Measurements from ENCODE around the gene SLC12A4. TPM values are rescaled to one million over a fixed set of nuclear protein-coding genes. Genes with fewer than 3 reads are reported as not detected.
"Not testable (repeated sequence)": the region's sequence is repeated elsewhere in the genome, so short reads cannot be mapped to it uniquely, and the experiment has no call there.

The SLC12A4 gene
- polyA plus RNA-seq, 2 of the 4 experiments (the other 2 are of a cell fraction), result 18.2 to 33.2 TPM

- ChIA-PET POLR2A (no interaction called here), CTCF (interaction anchor here (0.6 to 22.2 kb wide), 7 partner anchors 9 to 395 kb away, joined by 3 to 370 read pairs (median 8); partner anchors contain the start of genes EDC4 and NRN1L)
- DNase-seq (ENCODE audit: low read depth in 1 of 2, low spot score in 1 of 2), result no peak
- no peak overlapping the region for H3K4me2 ChIP-seq
- WGBS (ENCODE audit: missing lambda C conversion rate), result 76% methylated on average over 7 of the region's 7 CpGs
- FAIRE-seq, result no peak
- H3K4me3 ChIP-seq, result no peak overlapping the region
- H3K9me3 ChIP-seq, result no peaks in the 10 kb centered on the region
- peaks cover 16% of the 10 kb centered on the region for H3K4me1 ChIP-seq
- ATAC-seq, result no peak
- TF ChIP-seq REST (IDR thresholded peaks at IDR 0.05) (no peak), FOSL2 (IDR thresholded peaks at IDR 0.05) (no peak), FOSL2 (CRISPR knock-in tag; IDR thresholded peaks at IDR 0.05) (no peak), MYC (IDR thresholded peaks at IDR 0.05; ENCODE audit: borderline replicate concordance, low read length) (no peak), POLR2AphosphoS2 (conservative IDR thresholded peaks at IDR 0.05; ENCODE audit: low read length) (no peak), CBX2 (IDR thresholded peaks at IDR 0.05; ENCODE audit: borderline replicate concordance, low read depth) (no peak), ZNF302 (CRISPR knock-in tag; IDR thresholded peaks at IDR 0.05) (no peak), NFE2L2 (conservative IDR thresholded peaks at IDR 0.05; ENCODE audit: low read length) (no peak), HOXB5 (CRISPR knock-in tag; IDR thresholded peaks at IDR 0.05) (no peak)
- TF ChIP-seq, protein P1, sequence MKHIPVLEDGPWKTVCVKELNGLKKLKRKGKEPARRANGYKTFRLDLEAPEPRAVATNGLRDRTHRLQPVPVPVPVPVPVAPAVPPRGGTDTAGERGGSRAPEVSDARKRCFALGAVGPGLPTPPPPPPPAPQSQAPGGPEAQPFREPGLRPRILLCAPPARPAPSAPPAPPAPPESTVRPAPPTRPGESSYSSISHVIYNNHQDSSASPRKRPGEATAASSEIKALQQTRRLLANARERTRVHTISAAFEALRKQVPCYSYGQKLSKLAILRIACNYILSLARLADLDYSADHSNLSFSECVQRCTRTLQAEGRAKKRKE (CRISPR knock-in tag; IDR thresholded peaks at IDR 0.05; ENCODE audit: low read depth), result no peak
- no peak overlapping the region for H3K27ac ChIP-seq
These were observed 52.4 kb downstream of the SLC12A4 start for GRCh38 chr16:67915831-67916723.

DNA sequence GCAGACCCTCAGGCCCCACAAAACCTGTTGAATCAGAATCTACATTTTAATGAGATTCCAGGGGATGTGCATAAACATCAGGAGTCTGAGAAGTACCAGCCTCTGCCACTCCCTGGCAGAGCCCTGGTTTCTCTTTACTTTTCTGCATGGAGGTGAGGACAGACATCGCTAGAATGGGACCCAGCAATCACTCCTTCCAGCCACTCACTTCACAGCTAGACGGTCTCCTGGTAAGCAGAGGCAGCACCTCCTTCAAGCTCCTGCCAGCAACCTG, 53.0 kb downstream of the SLC12A4 start:
- not testable (repeated sequence) for H3K9me3 ChIP-seq; ATAC-seq; H3K27ac ChIP-seq; DNase-seq (ENCODE audit: low read depth in 1 of 2, low spot score in 1 of 2); H3K4me3 ChIP-seq; FAIRE-seq; H3K4me2 ChIP-seq
- H3K4me1 ChIP-seq, result peaks cover 16% of the 10 kb centered on the region
- POLR2A ChIA-PET, result interaction anchor here (0.6 kb wide), 1 partner anchor 20 kb away, joined by 3 read pairs; no protein-coding TSS in a partner anchor
- CTCF ChIA-PET, result interaction anchor here (0.6 to 8.7 kb wide), 6 partner anchors 9 to 394 kb away, joined by 3 to 49 read pairs (median 8); no protein-coding TSS in a partner anchor
- WGBS (ENCODE audit: missing lambda C conversion rate), result 92% methylated on average over 2 of the region's 2 CpGs

GRCh38 chr16:67914758-67915495, 53.5 kb downstream of the SLC12A4 start:
- no peaks in the 10 kb centered on the region for H3K9me3 ChIP-seq
- no peak overlapping the region for H3K27ac ChIP-seq
- H3K4me2 ChIP-seq, result no peak overlapping the region
- peaks cover 16% of the 10 kb centered on the region for H3K4me1 ChIP-seq
- ChIA-PET CTCF (interaction anchor here (0.6 to 8.7 kb wide), 8 partner anchors 10 to 394 kb away, joined by 3 to 49 read pairs (median 8); no protein-coding TSS in a partner anchor), POLR2A (interaction anchor here (0.6 kb wide), 1 partner anchor 21 kb away, joined by 3 read pairs; no protein-coding TSS in a partner anchor)
- TF ChIP-seq SMC3 (IDR thresholded peaks at IDR 0.05) (no peak), MAFK (IDR thresholded peaks at IDR 0.05; ENCODE audit: partially characterized antibody) (no peak), JUNB (IDR thresholded peaks at IDR 0.05) (no peak), HEYL (CRISPR knock-in tag; IDR thresholded peaks at IDR 0.05) (no peak), HOXB5 (CRISPR knock-in tag; IDR thresholded peaks at IDR 0.05) (no peak), ESRRA (IDR thresholded peaks at IDR 0.05; ENCODE audit: borderline replicate concordance, low read length) (no peak), POLR2AphosphoS2 (conservative IDR thresholded peaks at IDR 0.05; ENCODE audit: low read length) (no peak), ZFP36 (IDR thresholded peaks at IDR 0.05; ENCODE audit: borderline replicate concordance, partially characterized antibody) (no peak), SREBF2 (IDR thresholded peaks at IDR 0.05) (no peak), CHD4 (IDR thresholded peaks at IDR 0.05; ENCODE audit: borderline replicate concordance) (no peak), EP300 (IDR thresholded peaks at IDR 0.05) (no peak), GATA3 (IDR thresholded peaks at IDR 0.05; ENCODE audit: borderline replicate concordance) (no peak), MYC (IDR thresholded peaks at IDR 0.05; ENCODE audit: borderline replicate concordance, low read length) (no peak), MAX (IDR thresholded peaks at IDR 0.05) (no peak)
- TF ChIP-seq, protein P2, sequence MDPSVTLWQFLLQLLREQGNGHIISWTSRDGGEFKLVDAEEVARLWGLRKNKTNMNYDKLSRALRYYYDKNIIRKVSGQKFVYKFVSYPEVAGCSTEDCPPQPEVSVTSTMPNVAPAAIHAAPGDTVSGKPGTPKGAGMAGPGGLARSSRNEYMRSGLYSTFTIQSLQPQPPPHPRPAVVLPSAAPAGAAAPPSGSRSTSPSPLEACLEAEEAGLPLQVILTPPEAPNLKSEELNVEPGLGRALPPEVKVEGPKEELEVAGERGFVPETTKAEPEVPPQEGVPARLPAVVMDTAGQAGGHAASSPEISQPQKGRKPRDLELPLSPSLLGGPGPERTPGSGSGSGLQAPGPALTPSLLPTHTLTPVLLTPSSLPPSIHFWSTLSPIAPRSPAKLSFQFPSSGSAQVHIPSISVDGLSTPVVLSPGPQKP (IDR thresholded peaks at IDR 0.05; ENCODE audit: low read depth, low read length), result no peak
- TF ChIP-seq, protein P1 (CRISPR knock-in tag; IDR thresholded peaks at IDR 0.05; ENCODE audit: low read depth), result no peak
- ATAC-seq, result no peak
- WGBS (ENCODE audit: missing lambda C conversion rate), result 83% methylated on average over 7 of the region's 7 CpGs
- no peak overlapping the region for H3K4me3 ChIP-seq
- FAIRE-seq, result no peak
- no peak for DNase-seq (ENCODE audit: low read depth in 1 of 2, low spot score in 1 of 2)

Measured in A549 (cell line).